Measurements from ENCODE around the gene DRC3. TPM values are rescaled to one million over a fixed set of nuclear protein-coding genes. Genes with fewer than 3 reads are reported as not detected.

Gene DRC3
- total and polyA plus RNA-seq, 2 donors (not counting 1 experiment from before 2014, with no cell fraction given), result 0.17 TPM; not detected in 1

- no peak overlapping the region for H3K4me3 ChIP-seq (ENCODE audit: control extremely low read depth in 1 of 5, extremely low read depth in 1 of 5, insufficient read depth in 1 of 5, low read depth in 2 of 5, low read length in 4 of 5)
Observed at GRCh38 chr17:17989618-17990017, 17.0 kb downstream of the DRC3 start.

GRCh38 chr17:17990282-17990681, 17.6 kb downstream of the DRC3 start:
- no peaks in the 10 kb centered on the region for H3K27me3 Mint-ChIP-seq
- Histone ChIP-seq H3K27me3 (replicated peaks in 1 of 4; ENCODE audit: control extremely low read depth in 1 of 4, control insufficient read depth in 3 of 4, insufficient read depth in 4 of 4, low read length in 3 of 4) (no peaks in the 10 kb centered on the region), H3K27ac (ENCODE audit: low read length in 2 of 2) (no peak overlapping the region), H3K79me2 (ENCODE audit: control insufficient read depth, insufficient read depth, low read length) (no peaks in the 10 kb centered on the region), H3K4me1 (ENCODE audit: control insufficient read depth in 2 of 2, insufficient read depth in 2 of 2, low read length in 2 of 2) (no peaks in the 10 kb centered on the region), H3K36me3 (replicated peaks in 1 of 2; ENCODE audit: control extremely low read depth in 1 of 2, control insufficient read depth in 1 of 2, extremely low read depth in 1 of 2, insufficient read depth in 2 of 2, low read length in 1 of 2) (no peaks in the 10 kb centered on the region), H2AFZ (ENCODE audit: insufficient read depth, low read depth, low read length, poor library complexity, severe bottlenecking) (no peak overlapping the region), H3K9me3 (ENCODE audit: control extremely low read depth in 1 of 3, control insufficient read depth in 2 of 3, insufficient read depth in 1 of 3, low read length in 2 of 3) (no peaks in the 10 kb centered on the region), H4K20me1 (ENCODE audit: control insufficient read depth, insufficient read depth, low read length, poor library complexity, severe bottlenecking) (no peaks in the 10 kb centered on the region), H3K9ac (ENCODE audit: low read length) (no peak overlapping the region), H3K4me3 (ENCODE audit: control extremely low read depth in 1 of 5, extremely low read depth in 1 of 5, insufficient read depth in 1 of 5, low read depth in 2 of 5, low read length in 4 of 5) (no peak overlapping the region), H3K4me2 (replicated peaks; ENCODE audit: low read depth, low read length, poor library complexity, severe bottlenecking) (no peak overlapping the region)
- 94% methylated on average over 2 of the region's 2 CpGs for WGBS (ENCODE audit: insufficient coverage)
- ATAC-seq (ENCODE audit: low read depth) (no peak), DNase-seq (no peak)
- POLR2A ChIA-PET, result no interaction called here
- intact Hi-C loops (cut with micrococcal nuclease), result no loop called here
- no peaks in the 10 kb centered on the region for H3K4me1 Mint-ChIP-seq
- TF ChIP-seq CTCF (IDR thresholded peaks at IDR 0.05) (no peak), EZH2 (IDR thresholded peaks at IDR 0.05; ENCODE audit: borderline replicate concordance, insufficient read depth, low read depth, low read length, poor library complexity, severe bottlenecking) (no peak)
- H3K9me3 Mint-ChIP-seq (ENCODE audit: insufficient read depth), result no peaks in the 10 kb centered on the region
- H3K4me3 Mint-ChIP-seq, result no peak overlapping the region
- no peak overlapping the region for H3K27ac Mint-ChIP-seq
- CTCF ChIA-PET, result no interaction called here

More at GRCh38 chr17:17989618-17990017, 17.0 kb downstream of the DRC3 start:
- H3K79me2 ChIP-seq (ENCODE audit: control insufficient read depth, insufficient read depth, low read length), result no peaks in the 10 kb centered on the region
- no peaks in the 10 kb centered on the region for H4K20me1 ChIP-seq (ENCODE audit: control insufficient read depth, insufficient read depth, low read length, poor library complexity, severe bottlenecking)
- H3K4me3 Mint-ChIP-seq, result no peak overlapping the region
- no peaks in the 10 kb centered on the region for H3K27me3 ChIP-seq (replicated peaks in 1 of 4; ENCODE audit: control extremely low read depth in 1 of 4, control insufficient read depth in 3 of 4, insufficient read depth in 4 of 4, low read length in 3 of 4)
- no peak overlapping the region for H3K9ac ChIP-seq (ENCODE audit: low read length)
- POLR2A ChIA-PET, result no interaction called here
- no peaks in the 10 kb centered on the region for H3K4me1 ChIP-seq (ENCODE audit: control insufficient read depth in 2 of 2, insufficient read depth in 2 of 2, low read length in 2 of 2)
- intact Hi-C loops (cut with micrococcal nuclease), result no loop called here
- ATAC-seq (ENCODE audit: low read depth), result no peak
- no peaks in the 10 kb centered on the region for H3K9me3 ChIP-seq (ENCODE audit: control extremely low read depth in 1 of 3, control insufficient read depth in 2 of 3, insufficient read depth in 1 of 3, low read length in 2 of 3)
- no peak overlapping the region for H3K27ac ChIP-seq (ENCODE audit: low read length in 2 of 2)
- 94% methylated on average over 10 of the region's 10 CpGs for WGBS (ENCODE audit: insufficient coverage)
- DNase-seq, result no peak
- H3K9me3 Mint-ChIP-seq (ENCODE audit: insufficient read depth), result no peaks in the 10 kb centered on the region
- H3K4me1 Mint-ChIP-seq, result no peaks in the 10 kb centered on the region
- H3K27ac Mint-ChIP-seq, result no peak overlapping the region
- CTCF ChIA-PET, result no interaction called here
- H3K4me2 ChIP-seq (replicated peaks; ENCODE audit: low read depth, low read length, poor library complexity, severe bottlenecking), result no peak overlapping the region
- H2AFZ ChIP-seq (ENCODE audit: insufficient read depth, low read depth, low read length, poor library complexity, severe bottlenecking), result no peak overlapping the region
- no peaks in the 10 kb centered on the region for H3K36me3 ChIP-seq (replicated peaks in 1 of 2; ENCODE audit: control extremely low read depth in 1 of 2, control insufficient read depth in 1 of 2, extremely low read depth in 1 of 2, insufficient read depth in 2 of 2, low read length in 1 of 2)
- no peak for TF ChIP-seq CTCF (IDR thresholded peaks at IDR 0.05)
- no peak for TF ChIP-seq EZH2 (IDR thresholded peaks at IDR 0.05; ENCODE audit: borderline replicate concordance, insufficient read depth, low read depth, low read length, poor library complexity, severe bottlenecking)
- H3K27me3 Mint-ChIP-seq, result no peaks in the 10 kb centered on the region

Measured in B cell (primary cell).